EH (cell line): Measurements from ENCODE around the gene KCNQ1.

Source experiments
- DNase-seq: peaks from one replicate; pipeline ENCODE4 v3.0.0-alpha.2; 2015; ENCODE audit warnings: low read depth

Gene KCNQ1

DNA sequence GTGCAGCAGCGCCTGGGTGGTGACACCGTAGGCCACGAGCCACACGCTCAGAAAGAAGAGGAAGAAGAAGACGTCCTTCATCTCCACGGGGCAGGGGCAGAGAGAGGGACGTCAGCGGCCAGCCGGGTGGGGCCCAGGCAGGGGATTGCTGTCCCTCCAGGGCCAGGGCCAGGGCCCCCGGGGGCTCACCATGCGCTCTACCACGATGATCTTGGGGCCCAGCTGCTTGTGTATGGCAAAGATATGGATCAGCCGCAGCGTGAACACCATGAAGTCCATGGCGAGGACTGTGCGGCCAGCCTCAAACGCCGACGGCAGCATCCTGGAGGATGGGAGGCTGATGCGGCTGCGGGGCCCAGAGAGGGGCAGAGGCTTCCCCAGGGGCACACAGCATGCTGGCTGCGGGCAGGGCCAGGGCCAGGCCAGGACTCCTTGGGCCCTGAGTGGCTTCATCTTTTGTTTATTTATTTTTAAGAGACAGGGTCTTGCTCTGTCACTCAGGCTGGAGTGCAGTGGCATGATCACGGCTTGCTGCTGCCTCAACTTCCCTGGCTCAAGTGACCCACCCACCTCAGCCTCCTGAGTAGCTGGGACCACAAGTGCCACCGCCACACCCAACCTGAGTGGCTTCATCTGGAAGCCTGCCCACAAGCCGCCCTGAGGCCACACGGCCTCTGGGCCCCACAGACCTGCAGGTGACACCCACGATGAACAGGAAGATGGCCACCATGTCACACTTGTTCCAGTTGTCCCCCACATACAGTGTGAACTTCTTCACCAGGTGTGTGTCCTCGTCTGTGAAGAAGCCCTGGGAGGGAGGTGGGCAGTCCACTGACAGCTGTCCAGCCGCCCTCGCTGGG is 33.1 kb upstream of the KCNQ1 start:
- no peak for DNase-seq

DNA sequence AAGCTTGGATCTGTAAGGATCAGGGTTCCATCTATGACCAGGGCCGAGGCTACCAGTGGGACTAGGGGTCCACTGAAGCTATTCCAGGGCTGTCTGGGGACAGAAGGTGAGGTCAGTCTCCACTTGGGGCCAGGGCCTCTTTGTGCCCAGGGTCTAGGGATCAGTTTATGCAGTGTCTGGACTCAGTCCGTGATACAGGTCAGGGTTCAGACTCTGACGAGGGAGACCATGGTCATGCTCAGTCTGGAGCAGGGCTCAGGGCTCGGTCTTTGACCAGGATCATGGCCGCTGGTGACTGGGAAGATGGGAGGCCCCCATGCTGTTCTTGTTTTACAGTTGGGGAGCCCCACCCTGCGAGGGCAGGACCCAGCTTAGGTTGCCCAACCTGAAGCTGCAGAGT is 32.5 kb upstream of the KCNQ1 start:
- no peak for DNase-seq

DNA sequence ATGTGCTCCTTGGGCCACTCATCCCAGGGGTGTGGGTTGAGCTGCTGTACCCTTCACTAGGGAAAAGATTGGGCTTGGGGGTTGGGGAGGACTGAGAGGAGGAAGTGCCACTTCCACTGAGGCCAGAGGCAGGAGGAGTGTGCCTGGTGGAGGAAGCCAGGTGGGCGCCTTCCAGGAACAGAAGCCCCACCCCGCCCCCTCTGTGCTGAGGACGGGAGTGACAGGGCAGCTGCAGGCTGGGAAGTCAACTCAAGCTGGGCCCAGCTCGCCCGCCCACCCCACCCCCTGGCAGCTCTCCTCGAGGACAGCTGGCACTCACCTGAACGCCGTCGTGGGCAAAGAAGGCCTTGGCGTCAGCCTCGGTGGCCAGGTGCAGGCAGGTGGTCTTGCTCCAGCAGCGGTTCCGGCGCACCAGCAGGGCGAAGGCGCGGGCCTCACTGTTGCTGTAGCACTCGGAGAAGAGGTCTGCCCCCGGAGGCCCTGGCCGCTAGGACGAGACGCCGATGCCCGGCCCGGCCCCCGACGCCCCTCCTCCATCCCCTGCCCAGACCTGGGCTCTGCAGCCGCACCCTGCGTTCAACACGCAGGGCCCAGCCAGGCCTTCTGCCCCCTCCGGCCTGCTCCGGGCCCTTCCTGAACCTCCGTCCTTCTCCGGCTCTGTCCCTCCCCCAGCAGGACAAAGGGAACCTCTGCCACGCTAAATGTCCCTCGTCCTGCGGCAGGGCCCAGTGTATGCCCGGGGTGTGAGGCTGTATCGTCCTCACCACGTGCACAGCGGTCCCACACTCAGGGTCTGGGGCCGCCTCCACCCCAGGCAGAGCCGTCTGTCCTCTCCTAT is 30.8 kb upstream of the KCNQ1 start:
- no peak for DNase-seq

DNA sequence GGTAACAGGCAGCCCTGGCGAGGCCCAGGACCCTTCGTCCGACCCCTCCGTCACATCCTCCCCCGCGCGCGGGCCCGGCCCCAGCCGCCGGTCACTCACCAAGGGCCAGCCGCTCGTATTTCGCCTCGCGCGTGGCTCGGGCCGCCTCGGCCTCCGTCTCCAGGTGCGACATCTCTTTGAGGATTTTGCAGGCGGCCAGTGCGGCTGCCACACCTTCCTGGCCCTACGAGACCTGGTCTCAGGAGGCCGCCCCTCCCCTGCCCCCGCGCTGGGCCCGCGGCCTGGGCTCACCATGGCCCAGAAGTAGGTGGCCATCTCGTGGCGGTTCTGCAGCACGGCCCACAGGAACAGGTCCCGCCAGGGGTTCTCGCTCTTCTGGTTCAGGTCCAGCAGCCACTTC is 30.2 kb upstream of the KCNQ1 start:
- no peak for DNase-seq

DNA sequence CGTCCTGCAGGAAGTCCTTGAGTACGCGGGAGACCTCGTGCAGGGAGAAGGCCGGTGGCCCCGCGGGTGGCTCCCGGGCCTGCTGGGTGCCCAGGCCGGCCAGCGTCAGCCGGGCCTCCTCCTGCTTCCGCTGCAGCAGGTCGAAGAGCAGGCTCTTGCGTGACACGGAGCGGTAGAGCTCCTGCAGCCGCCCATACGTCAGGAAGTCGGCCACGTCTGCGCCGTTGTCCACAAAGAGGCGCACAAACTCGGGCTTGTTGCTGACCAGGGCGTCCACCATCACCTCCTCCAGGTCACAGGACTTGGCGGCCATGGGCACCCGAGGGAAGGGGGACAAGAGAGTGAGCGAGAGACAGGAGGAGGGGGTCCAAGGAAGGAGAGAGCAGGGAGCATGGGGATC is 29.6 kb upstream of the KCNQ1 start:
- no peak for DNase-seq

DNA sequence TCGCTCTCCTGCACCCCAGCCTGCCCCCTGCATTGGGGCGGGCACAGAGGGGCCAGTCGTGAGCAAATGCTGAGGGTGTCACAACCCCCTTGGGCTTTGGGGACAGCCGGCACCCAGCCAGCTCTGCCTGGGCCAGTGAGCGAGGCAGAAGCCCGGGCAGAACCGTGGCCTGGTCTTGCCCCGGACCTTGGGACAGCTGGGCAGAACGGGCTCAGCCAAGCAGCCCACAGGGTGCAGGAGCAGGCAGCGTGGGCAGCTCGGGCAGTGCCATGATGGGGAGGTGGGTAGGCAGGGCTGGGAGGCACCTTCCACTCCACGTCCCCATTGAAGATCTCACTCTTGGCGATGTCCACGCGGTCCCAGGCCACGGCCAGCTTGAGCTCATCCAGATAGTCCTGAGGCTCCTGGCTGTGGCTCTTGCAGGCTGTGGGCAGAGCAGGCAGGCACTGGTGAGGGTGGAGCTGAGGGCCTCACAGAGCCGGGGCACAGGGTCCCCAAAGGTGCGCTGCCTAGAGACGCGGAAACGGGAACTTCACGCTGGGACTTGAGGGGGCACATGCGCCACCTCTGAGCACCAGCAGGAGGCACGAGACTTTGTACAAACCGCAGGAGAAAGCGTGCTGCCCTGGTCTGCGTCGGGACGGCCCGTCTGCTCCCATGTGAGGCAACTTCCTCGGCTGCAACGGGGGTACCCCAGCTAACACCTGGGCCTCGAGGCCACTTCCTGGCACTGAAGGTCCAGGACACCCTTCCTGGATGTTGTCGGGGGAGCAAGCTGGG is 29.0 kb upstream of the KCNQ1 start:
- no peak for DNase-seq

DNA sequence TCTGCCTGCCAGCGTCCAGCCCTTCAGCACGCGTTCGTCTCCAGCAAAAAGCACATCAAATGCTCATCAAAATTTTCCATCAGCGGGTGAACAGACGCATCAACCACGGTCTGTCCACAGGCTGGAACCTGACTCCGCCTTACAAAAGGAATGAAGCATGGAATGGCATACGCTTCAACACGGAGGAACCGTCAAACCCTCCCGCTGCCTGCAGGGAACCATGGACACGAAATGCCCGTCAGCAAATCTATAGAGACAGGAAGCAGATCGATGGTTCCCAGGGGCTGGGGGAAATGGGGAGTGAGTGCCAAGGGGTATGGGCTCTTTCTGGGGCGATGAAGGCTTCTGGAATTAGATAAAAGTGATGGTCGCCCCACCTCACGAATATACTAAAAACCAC is 28.0 kb upstream of the KCNQ1 start:
- no peak for DNase-seq

DNA sequence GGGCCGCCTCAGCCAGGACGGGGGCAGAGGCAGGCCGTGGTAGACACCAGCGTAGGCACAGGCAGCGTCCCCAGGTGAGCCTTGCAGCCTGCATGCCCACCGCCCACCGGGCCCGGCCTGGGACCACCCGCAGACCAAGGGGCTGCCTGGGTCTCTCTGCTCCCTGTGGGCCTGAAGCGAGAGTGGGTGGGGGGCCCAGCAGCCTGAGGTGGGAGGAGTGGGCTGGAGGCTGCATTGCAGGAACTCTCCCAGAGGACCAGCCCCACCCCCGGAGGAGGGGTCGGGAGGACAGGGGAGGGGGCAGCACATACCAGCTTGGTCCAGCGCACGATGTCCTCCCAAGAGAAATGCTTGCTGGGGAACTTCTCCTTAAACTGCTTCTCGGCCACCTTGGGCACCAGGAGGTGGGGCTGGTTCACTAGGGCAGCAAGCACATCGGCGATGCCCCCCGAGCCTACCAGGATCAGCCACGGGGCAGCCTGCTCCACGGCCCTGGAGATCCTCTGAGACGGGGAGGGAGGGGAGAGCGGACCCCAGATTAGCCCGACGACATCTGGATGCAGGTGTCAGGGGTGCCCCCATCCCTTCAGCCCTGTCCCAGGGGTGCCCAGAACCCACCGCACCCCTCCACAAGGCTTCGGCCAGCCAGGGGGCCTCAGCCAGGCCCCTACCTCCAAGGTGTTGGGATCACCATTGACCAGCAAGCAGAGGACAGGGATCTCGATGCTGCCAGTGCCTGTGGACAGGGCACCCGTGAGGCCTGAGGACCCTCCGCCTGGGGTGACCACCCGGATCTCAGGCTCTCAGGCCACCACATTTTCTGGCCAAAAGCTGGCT is 26.7 kb upstream of the KCNQ1 start:
- DNase-seq: no peak

DNA sequence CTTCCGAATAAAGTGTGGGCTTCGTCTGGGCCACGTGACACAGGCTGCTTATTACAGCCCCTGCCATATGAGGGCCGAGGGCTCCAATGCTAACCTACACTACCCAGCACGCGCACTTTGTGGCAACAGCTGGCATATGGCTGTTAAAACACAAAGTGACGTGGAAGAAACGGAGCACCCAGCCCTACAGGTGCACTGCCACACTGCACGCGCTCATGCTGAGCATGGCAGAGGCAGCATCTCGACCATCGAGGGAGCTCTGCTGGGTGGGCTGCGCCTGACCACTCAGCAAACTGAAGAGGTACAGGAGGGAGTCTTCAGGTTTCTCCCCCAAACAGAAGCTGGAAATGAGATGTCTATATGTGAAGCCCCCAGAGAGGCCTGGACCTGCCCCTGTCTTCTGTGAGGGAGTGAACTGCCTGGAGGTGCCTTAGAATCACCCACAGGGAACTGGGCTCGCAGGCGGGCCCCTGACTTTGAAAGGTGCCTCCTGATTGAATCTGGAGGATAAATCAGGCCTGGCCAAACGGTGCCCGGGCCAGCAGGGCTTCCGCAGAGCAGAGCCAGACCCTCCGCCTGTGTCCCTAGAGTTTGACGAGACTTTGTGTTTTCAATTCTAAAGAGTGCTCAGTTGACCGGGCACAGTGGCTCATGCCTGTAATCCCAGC is 26.0 kb upstream of the KCNQ1 start:
- DNase-seq: no peak

DNA sequence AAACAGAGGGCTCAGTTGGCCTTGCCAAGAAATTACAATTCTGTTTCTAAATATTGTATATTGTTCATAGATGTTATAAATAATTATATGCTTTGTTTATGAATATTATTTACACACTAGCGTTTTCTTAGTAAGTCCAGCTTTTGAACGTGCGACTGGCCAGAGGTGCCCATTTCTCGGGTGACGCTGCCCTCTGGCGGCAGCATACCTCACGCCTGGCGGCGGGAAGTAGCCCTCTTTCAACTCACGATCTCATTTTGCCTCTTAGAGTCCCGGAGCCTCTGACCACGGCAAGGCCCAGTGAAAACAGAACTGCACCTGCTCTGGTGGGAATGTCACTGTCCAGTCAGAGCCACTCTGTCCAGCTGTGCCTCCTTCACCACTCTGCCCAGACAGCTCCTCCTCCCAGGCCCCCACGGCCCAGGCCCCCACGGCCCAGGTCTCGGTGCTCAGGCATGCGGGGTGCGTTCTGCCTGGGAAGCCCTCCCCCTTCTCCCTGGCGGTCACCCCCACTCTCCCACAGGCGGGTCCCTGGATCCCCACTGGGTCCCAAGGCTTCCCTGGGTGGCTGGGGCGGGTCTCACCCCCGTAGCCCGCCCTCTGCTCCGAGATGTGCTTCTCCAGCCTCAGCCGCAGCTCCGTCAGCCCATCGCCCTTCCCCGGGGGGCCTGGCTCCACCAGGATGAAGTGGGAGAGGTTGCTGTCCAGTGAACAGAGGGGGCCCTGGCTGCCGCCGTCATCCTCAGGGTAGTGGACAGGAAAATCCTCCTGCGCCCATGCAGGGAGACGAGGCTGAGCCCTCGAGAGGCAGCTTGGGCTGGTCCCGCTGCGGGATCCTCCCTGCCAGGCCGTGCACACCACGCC is 24.9 kb upstream of the KCNQ1 start:
- DNase-seq: peak; percentile 72

DNA sequence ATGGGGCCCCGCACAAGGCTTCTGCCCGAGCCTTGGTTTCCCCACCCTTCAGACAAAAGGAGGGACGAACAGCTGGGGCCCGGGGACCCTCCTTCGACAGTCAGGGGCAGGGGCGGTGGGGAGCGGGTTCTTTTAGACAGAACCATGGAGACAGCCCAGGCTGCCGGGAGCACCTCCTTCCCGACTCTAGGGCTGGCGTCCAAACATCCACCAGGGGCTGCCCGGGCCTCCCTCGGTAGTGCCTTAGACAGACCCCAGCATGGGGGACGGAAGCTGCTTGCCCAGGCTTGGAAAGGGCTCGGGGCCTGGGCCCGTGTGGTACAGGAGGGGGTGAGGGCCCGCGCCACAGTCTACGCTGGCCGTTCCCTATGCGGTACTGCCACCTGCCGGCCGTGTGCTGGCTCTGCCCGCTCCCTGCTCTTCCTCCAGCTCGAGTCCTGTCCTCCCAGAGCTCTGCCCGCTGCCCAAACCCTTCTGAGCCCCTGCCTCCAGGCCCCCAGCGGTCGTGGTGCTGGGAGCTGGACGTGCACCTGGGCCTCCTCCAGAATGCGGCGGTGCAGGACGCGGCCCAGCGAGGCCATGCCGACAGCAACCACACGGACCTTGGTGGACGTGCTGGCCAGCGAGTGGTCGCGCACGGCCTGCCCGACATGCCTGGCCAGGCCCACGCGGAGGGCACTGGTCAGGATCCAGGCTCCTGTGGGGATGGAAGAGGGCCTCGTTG is 24.1 kb upstream of the KCNQ1 start:
- DNase-seq: peak; percentile 71

DNA sequence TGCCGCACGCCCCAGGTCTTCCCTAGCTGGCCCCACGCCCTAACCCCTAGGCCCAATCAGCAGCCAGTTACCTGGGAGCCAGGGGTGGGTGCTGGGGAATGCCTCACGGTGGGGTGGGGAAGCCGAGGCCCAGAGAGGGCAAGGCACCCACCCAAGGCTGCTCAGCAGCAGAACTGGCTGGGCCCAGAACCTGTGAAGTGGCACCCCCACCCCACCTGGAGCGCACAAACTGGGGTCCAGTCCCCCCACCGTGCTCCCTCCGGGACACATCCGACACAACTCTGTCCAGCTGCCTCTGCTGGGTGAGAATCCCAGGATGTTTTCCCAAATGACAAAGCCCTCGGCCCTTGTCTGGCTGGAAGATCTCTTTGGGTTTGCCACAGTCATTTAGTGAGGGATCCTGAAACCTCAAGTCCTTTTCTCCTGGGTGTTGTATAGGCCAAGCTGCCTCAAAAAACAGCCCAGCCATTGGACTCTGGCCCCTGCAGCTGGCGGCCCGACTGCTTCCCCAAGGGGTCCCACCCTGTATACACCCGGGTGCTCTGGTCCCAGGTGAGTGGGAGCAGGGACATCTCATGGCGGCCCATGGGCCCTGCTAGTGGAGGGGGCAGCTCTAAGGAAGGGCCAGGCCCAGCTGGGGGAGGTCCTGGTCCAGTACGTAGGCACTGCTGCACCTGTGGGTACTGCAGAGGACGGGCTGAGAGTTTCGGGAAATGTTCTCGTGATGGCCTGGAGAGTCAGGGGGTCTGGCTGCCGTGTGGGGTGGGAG is 23.4 kb upstream of the KCNQ1 start:
- no peak for DNase-seq

DNA sequence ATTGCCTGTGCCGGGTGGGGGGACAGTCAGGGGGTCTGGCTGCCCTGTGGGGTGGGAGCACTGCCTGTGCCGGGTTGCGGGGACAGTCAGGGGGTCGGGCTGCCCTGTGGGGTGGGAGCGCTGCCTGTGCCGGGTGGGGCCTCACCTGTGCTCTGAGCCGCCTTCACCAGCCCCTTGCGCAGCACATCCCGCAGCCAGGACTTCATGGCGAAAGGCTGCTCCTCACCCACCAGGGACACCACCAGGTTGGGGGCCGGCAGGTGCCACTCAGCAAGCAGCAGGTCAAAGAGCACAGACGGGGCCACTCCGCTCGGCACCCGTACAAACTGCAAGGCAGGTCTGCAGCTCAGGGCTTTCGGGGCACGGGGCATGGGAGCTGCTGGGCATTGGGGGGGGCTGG is 22.8 kb upstream of the KCNQ1 start:
- no peak for DNase-seq

DNA sequence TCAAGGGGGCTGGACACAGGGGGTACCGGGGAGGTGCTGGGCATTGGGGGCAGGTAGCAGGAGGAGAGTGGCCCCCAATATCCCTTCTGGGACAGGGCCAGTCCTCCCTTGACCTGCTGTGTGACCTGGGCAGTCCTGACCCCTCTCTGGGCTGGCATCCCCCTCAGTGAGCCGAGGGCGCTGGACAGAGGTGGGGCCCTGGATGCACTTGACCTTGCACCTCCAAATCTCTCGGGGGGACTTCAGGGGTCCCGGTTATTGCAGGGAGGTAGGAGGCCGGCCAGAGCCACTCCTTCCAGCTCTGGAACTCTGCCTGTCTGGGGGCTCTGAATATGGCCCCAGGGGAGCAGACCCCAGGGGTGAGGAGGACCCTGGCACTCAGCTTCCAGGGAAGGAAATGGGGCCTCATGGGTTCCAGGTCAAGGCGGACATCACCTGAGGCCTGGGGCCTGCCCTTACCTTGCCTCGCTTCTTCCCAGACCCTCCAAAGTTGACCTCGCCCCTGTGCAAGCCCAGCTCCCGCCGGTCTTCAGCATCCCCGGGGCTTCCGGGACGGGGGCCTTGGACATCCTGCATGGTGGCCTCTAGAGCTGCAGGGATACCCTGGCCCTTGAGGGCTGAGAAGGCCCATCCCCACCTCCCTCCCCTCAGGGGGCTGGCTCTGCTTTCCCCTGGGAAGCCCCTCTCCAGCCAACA is 22.2 kb upstream of the KCNQ1 start:
- DNase-seq: no peak

DNA sequence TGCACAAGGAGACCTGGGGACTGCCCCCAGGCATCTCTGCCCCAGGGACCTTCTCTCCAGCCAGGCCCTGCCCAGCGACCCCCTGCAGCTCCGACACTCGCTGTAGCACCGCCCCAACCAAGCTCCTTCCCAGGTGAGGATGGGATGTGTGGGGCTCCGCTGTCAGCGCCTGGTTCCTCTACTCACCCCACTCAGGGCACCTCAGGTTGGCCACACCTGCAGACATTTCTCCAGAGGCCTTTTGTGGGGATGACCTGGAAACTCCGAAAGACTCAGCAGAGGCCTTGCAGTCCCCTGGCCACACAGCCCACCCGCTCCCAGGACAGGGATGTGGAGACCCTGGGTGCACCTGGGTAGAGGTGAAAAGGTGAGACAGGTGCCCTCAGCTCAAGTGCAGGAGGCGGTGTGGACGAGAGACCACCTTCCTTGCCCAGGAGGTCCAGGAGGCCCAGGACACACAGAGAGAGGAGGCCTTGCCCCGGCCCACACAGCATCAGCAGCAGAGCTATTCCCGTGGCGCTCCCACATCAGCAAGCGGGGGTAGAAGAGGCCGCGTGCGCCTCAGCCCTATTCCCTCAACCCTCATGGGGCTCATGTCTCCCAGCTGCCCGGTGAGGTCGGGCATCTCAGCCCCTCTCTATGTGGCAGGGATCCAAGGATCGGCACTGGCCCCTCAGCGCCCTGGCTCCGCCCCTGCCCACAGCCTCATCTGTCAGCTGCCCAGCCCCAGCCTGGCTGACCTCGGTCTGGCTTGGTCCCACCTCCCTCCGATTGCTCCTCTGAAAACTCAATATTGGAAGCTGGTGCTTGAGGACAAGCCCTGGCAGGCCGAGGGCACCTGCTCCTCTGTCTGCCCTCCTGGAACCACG is 21.4 kb upstream of the KCNQ1 start:
- DNase-seq: no peak

DNA sequence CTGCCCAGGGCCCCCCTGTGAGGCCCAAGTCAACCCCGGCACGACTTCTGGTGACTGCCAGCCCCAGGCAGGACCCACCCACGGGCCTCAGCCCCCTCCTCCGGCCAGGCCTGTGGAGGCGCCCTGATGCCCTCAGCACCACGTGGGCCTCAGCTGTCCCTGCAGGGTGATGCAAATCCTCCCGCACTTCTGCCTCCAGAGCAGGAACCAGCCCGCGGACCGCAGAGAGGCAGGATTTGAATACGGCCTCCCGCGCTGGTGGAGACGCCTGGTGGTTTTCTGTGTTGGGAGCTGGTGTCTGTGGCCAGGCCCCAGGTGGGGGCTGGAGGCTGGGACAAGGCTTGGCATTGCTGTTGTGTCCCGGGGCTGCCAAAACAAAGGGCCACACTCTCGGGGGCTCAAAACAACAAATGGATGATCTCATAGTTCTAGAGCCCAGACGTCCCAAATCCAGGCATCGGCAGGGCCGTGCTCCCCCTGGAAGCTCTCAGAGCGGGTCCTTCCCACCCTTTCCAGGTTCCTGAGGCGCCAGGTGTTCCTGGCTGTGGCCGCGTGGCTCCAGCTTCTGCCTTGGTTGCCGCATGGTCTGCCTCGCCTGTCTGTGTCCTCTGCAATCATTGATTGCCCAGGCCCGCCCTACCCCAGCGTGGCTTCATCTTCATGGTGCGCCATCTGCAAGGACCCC is 19.9 kb upstream of the KCNQ1 start:
- no peak for DNase-seq
